Erythroblast (primary cell): ENCODE results near the gene ZNF749.
"Not testable (repeated sequence)": the region's sequence is repeated elsewhere in the genome, so short reads cannot be mapped to it uniquely, and the experiment has no call there.

Experiments
- DNase-seq, 2 experiments: peaks; one replicate each; lab custom pipeline; 2025; lab: John Stamatoyannopoulos, UW
- GATA1 ChIP-seq: IDR thresholded peaks from 2 replicates; pipeline ENCODE4 v1.6.1; 2011; ENCODE audit warnings: low read depth, mild to moderate bottlenecking, control low read depth, low read length, moderate library complexity
- POLR2A ChIP-seq: IDR thresholded peaks from 2 replicates; pipeline ENCODE4 v1.6.1; 2011; ENCODE audit warnings: mild to moderate bottlenecking, low read length

The ZNF749 gene

DNA sequence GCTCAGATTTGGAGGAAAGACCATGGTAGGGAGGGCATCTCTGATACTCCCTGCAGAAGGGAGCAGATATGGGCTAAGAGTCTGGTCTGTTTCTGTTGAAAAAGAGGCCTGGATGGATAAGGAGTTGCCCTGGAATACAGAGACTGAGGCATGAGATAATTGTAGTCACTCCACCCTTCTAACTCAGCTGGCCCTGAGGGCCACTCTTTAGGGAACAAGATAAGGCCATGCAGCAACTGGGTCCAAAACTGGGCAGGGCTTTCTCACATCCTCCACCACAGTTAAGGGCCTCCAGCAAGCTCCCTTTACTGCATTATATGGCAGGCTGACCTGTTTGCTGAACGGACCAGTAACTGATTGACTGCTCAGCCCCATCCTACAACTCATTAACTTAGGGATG is 1.3 kb downstream of the ZNF749 start:
- DNase-seq: peak; percentile 80 to 91
- TF ChIP-seq POLR2A: no peak
- peak; percentile 42 for TF ChIP-seq GATA1

DNA sequence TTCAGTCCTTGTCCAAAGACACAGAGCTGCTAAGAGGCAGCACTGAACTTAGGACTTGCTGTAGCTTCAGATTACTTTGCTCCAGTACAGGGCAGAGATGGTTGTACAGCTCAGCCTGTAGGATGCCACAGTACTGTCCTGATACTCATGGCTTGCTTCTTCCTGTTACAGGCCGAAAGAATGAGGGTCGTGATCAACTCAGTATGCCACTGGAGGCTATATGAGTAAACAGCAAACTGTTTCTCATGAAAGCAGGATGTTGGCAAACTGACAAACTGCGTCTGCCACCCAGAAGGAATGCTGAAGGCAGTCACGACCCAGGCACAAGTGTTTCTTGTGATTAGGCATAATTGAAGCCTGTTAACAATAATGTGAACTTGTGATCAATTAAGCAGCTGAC is 2.8 kb downstream of the ZNF749 start:
- DNase-seq: no peak
- TF ChIP-seq GATA1: no peak
- TF ChIP-seq POLR2A: no peak

DNA sequence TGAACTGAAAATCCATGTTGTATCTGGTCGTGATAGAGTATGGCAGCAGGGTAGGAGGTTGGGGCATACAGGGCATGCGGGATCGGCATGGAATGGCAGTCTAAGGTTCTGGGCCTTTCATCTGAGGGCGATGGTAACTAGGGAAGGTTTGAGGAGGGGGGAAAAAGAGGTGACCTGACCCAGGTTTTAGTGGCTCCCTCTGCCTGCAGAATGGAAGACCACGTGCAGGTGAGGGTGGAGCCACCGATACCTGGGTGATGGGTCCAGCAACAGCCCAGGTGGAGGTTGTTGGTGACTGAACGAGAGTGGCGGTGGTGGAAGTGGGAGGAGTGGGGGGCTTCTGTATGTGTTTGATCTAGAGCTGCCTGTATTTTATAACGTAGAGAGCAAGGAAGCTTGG is 3.8 kb downstream of the ZNF749 start:
- no peak for DNase-seq
- TF ChIP-seq POLR2A (no peak), GATA1 (no peak)

DNA sequence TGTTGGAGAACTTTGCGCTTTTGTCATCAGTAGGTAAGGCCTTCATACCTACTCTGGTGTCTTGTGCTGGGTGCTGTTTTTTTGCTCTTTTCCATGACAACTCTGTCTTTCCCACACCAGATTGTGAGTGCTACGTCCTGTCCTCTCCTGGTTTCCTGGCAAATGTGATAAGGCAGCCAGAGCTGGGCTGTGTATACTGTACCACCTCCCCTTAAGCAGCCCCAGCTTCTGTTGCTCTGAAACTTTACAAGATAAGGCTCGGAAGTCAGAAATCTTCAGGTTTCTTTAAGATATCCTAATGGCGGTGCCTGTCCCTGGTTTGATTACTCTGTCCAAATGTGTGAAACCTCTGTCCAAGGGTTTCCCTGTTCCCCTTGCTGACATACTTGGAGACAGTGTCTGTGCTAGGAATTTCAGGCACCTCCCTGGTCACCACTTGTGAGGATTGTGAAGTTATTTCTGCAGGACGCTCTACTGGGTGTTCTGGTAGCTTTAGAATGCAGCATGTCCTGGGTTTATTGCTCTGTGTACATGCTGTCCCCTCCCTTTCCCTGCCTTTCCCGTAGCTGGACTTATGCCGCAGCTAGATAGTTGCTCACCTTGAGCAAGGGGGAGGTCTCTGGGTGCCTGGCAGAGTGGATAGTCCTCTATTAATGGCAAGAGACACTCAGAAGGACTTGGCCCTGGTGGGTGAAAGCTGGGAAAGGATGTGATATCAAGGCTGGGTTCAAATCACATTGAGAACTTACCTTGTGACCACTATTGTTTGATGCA is 7.0 kb downstream of the ZNF749 start:
- peak in 1 of 2 experiments; percentile 46 for DNase-seq
- TF ChIP-seq GATA1 (no peak), POLR2A (no peak)

DNA sequence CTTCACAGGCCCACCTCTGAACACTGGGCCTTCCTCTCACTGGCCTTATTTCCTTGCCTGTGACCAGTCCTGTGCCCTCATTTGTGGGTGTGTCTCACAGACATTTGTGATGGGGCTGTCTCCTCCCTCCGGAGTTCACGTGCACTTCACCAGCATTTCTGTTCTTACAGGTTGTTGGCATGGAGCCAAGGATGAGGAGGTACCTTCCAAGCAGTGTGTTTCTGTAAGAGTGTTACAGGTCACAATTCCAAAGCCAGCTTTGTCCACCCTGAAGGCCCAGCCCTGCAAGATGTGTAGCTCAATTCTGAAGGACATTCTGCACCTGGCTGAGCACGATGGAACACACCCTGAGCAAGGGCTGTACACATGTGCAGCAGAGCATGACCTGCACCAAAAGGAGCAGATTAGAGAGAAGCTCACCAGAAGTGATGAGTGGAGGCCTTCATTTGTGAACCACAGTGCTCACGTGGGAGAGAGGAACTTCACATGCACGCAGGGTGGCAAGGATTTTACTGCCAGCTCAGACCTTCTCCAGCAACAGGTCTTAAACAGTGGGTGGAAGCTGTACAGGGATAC is 8.1 kb downstream of the ZNF749 start:
- TF ChIP-seq POLR2A: no peak
- no peak for TF ChIP-seq GATA1

DNA sequence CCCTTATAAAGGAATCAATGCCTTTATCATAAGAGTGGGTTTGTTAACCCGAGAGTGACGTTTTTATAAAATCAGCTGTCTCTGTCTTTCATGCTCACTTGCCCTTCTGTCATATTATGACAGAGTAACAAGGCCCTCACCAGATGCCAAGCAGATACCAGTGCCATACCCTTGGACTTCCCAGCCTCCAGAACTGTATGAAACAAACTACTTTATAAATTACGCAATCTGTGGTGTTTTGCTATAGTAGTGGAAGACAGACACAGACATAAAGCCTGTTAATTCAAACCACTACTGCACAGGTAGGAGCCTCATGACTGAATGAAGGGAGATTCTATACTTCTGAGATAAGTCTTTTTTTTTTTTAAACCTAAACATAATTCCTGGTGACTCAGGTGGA is 17.2 kb downstream of the ZNF749 start:
- DNase-seq: no peak

More for the DNA sequence above, 8.1 kb downstream of the ZNF749 start:
- peak; percentile 12 to 20 for DNase-seq

DNA sequence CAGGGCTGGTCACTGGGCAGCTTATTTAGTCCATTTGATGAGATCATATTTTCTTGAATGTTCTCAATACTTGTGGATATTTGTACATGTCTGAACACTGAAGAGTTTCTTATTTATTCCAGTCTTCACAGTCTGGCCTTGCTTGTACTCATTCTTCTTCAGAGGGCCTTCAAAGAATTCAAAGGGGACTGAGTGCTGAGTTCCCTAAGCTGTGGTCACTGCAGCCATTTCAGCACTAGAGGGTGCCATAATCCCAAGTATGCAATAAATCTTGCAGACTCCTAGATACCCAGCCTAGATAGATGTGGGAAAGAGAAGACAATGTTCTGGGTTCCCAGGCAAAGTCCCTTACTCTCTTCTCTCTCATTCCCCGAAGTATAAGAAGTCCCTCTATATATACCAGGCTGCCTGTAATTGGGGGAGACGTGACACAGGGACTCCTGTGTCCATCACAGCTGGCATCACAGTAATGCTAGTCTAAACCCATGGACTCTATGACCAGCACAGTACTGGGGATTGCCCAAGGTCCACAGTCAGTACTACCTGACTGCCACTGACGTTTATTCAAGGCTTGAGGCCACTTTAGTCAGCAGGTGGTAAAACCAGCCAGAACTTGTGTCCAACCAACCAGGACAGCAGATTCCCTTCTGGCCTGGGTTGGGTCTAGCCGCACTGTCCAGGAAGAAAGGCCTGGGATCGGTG is 30.7 kb downstream of the ZNF749 start:
- peak; percentile 70 to 77 for DNase-seq
- no peak for TF ChIP-seq POLR2A
- TF ChIP-seq GATA1: no peak

More for the DNA sequence above, 17.2 kb downstream of the ZNF749 start:
- TF ChIP-seq GATA1 (no peak), POLR2A (no peak)

DNA sequence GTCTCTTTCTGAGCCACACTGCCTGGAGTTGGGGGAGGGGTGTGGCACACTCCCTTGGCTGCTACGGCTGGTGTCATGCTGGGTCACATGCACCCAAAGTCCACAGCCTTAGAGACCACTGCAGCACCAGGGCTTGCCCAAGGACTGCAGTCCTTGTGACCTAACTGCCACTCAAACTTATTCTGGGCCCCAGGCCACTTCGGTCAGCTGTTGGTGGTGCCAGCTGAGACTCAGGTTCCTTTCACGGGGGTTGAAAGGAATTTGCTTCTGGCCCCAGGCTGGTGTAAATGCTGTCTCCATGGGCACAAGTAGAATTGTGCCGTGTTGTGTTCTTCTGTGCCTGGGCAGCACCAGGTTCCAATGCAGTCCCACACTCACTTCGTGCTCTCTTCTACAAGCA is 31.4 kb downstream of the ZNF749 start:
- TF ChIP-seq GATA1 (no peak), POLR2A (no peak)
- no peak for DNase-seq

DNA sequence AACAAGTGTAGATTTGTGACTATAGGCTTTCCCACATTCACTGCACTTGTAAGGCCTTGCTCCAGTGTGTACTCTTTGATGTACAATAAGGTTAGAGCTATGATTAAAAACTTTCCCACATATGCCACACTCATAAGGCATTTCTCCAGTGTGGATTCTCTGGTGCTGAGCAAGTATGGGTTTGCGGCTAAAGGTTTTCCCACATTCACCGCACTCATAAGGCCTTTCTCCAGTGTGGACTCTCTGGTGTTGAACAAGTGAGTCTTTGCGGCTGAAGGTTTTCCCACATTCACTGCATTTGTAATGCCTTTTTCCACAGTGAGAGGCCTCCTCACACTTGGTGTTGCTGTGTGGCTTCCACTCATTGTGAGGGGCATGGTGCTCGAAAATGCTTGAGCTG is 38.5 kb downstream of the ZNF749 start:
- peak; percentile 6 to 33 for DNase-seq
- TF ChIP-seq POLR2A (no peak), GATA1 (no peak)

DNA sequence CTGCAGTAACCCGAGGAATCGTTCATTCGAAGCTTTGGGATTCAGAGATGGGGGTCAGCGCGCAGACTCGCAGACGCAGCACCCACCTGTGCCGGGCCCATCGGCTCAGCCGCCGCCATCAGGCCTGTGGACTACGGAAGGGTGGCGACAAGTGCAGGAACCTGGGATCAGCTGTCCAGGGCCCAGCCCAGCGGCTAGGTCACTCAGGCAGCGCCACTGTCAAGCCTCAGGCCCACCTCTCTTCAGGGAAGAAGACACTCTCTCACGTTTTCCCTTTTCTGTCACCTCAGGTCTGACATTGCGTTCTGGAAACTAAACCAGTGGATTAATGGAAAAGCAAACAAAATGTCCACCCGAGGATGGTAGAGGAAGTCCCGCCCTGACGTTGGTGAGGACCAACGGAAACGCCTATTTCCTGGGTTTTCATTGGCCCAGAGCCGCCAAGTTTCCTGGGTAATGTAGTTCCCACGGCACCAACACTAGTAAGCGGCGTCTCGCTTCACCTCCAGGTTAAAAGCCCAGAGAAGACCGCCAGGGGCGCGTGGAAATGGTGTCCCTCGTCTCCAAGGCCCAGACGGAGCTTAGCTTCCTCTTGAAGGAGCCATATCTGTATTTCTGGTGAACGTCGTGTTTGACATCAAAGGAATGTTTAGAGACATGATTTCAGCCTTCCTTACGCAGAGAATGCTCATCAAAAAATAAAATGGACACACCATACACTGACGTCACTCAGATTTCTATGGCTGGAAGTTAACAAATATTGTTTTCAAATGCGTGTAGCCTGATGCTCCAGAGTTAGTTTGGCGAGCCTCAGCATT is 42.3 kb downstream of the ZNF749 start, which contains the start of gene ZNF772:
Gene ZNF772 (minus strand): TSS at position 376 of the 818 bp plus-strand sequence. CDS start 257 bp downstream, at position 119.
- TF ChIP-seq POLR2A (peak; percentile 38), GATA1 (no peak)
- peak; percentile 93 to 94 for DNase-seq

DNA sequence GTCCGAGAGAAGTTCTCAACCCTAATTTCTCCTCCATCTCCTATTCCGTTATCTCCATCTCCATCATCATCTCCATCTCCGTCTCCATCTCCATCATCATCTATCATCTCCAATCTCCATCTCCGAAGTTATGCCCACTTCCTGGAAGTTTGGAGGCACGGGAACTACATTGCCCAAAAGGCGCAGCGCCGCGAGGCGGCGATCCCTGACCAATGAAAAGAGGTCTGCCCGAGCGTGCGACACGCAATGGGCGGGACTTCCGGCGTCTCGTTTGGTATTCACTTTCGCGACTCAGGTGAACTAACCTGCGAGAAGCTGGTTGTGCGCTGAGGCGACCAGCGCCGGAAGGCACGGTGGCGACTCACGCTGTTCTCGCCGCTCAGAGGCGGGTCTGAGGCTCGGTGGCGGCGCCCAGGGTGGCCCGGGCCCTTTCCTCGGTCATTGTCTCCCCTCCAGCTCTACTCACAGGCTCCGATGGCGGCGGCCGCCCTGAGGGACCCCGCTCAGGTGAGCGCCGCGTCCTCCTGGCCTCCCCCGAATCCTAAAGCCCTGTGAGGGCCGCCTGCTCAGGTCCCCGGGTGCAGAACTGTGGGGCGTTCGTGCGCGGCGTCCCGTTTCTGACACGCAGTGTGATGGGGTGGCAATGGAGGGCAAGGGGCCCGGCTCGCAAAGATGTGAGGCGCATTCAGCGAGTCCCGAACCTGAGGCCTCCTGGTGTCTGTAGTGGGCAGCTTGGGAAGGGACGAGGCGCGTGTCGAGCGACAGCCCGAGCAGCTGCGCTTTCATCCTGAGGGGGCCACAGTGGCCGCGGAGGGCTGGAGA is 52.6 kb downstream of the ZNF749 start, which contains the start of gene ZNF419:
Gene ZNF419 (plus strand): TSS at position 274 of the 822 bp plus-strand sequence. CDS start 201 bp downstream, at position 475.
- TF ChIP-seq GATA1: peak; percentile 39
- TF ChIP-seq POLR2A: peak; percentile 60

DNA sequence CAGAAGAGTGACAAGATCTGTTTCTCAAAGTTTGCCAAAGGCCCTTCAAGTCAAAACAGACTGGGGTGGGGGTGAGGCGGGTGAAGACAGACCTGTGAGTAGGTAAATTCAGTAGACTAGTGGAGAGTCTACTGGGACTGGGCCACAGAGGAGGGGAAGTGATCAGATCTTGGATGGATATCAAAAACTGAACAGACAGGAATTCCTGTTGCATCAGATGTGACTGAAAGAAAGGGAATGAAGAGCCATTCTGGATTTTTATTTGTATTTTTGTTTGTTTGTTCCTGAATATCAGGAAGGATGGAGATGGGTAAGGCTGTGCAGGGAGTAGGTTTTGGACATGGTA is 53.1 kb downstream of the ZNF749 start:
- DNase-seq: not testable (repeated sequence)

More for the DNA sequence above, 52.6 kb downstream of the ZNF749 start, which contains the start of gene ZNF419:
- peak; percentile 85 to 90 for DNase-seq
